GM18526 (cell line): ENCODE results near the gene THUMPD3.

Experiments used
- POLR2A ChIP-seq: IDR thresholded peaks from 3 replicates; pipeline ENCODE4 v1.6.1; 2011; ENCODE audit not compliant: insufficient read length; ENCODE audit errors: extremely low read depth

The THUMPD3 gene

GRCh38 chr3:9420850-9421549 is 58.1 kb downstream of the THUMPD3 start:
- no peak for TF ChIP-seq POLR2A

- no peak for TF ChIP-seq POLR2A
These were observed 60.0 kb downstream of the THUMPD3 start for GRCh38 chr3:9422712-9423424.

- no peak for TF ChIP-seq POLR2A
These were observed 65.6 kb downstream of the THUMPD3 start for GRCh38 chr3:9428411-9428810.

GRCh38 chr3:9430733-9431132 is 67.9 kb downstream of the THUMPD3 start:
- no peak for TF ChIP-seq POLR2A

GRCh38 chr3:9433627-9434521 is 71.0 kb downstream of the THUMPD3 start:
- TF ChIP-seq POLR2A, result no peak

GRCh38 chr3:9435316-9435715 is 72.5 kb downstream of the THUMPD3 start:
- no peak for TF ChIP-seq POLR2A
